HG03175 (cell line): ENCODE data around the gene NTPCR.
"Not testable (repeated sequence)": the region's sequence is repeated elsewhere in the genome, so short reads cannot be mapped to it uniquely, and the experiment has no call there.

ENCODE experiments used
- ATAC-seq: cut with Tn5 transposase; IDR thresholded peaks from one replicate; pipeline ENCODE4 v1.9.1; 2021; ENCODE audit warnings: mild to moderate bottlenecking, moderate library complexity; ENCODE audit not compliant: unreplicated experiment

The NTPCR gene

DNA sequence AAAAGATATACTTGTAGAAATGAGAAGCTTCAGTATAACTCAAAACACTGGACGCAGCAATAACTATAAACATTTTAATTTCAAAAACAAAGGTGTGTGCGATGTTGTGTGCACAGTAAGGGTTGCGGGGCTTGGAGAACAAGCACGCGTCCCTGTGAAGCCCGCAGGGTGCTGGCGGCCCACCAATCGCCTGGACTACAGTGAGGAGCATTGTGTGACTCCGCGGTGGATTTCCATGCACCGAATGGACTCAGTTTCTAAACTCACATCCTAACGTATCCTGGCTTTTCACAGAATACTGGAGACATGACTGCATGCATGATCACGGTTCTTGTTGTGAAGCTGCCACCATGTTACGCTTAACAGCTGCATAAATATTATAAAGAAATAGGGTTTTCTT lies 33.0 kb downstream of the NTPCR start:
- no peak for ATAC-seq

DNA sequence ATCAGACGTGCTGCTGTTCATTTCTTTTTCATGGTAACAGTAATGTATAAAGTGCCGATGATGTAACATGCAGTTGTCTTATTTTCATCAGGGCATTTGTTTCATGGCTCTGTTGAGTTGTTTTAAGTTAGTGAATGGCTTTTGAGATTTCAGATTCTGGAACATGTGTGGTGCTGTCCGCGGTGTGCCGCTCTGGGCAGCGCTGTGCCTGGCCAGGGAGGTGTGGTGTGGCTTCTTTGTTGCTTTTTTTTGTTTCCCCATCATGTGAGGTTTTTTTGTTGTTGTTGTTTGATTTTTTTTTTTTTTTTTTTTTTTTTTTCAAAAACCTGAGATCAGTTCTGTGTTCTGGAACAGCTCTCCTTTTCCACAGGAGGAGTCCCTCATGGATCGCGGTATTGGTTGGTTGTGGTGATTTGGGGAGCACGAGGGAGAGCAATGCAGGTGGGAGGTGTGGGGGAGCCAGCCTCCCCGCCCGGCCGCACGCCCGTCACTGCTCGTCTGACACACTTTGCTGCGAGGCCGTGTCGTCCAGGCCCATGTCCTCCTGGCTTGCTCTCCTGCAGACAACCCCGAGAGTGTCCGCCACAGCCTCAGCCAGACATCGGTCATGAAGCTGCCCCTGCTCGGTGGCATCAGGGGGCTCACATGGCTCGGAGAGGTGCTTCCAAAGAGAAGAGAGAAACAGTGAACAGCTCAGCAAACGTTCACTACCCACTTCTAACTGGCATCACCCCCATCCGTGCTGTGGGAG lies 33.6 kb downstream of the NTPCR start:
- ATAC-seq, result no peak

DNA sequence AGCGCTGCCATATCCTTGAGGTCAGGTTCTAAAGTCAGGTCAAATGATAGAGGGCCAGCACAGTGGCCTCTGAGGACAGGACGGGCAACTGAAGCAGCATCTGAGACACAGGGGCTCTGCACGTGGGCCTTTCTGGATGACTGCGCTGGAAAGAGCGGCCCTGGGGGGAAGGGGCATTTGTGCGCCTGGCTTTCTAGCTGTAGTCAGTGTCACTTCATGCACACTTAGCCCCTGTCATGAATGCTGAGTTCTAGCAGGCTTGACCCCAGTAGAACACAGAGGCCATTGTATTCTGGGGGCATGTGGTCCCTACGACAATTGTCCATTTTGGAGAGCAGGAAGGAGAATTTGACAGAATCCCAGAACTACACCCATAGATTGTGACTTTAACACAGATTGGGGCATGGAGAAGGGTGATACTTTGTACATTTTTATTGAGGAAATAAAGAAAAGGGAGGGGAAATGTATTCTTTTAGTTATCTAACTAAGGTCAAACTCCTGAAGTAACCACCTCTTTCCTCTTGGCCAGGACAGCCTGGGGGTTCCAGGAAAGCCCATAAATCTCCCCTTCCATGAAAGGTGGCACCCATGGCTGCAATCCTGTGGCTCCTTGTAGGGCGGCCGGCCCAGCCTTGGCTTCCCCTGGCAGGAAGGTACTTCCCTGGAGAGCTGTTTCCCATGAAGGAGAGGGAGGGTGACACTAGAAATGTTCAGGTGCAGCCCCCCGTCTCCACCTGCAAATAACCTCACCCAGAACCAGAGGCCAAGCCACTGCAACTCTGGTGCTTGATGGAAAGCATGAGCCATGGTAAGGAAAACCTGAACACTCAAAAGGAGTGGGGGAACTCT lies 34.4 kb downstream of the NTPCR start:
- no peak for ATAC-seq

DNA sequence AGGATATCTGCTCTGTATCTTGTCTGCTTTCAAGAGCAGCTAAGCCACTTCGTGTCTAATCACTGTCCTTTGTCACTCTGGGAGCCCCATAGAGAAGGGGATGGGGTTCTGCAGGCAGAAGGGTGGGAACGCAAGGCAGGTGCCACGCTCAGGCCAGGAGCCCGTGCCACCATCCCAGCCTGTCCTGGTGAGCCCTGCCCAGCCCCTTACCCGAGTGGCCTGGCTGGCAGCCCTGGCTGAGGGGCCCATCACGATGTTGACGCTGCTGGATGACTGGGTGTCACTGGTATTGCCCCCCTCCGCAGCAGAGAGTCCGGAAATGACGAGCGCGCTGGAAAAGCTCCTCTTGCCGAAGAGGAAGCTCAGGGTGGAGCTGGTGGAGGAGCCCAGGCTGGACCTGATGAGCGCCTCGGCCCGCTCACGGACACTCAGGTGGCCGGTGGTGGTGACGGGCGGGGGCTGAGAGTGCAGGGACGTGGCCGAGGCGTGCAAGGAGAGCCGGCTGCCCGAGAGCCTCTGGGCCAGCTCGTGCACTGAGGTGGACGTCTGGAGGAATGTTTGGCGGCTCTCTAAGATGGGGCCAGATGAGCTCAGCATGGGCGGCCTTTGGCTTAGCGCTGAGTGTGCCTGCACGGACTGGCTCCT lies 35.6 kb downstream of the NTPCR start:
- ATAC-seq, result no peak

DNA sequence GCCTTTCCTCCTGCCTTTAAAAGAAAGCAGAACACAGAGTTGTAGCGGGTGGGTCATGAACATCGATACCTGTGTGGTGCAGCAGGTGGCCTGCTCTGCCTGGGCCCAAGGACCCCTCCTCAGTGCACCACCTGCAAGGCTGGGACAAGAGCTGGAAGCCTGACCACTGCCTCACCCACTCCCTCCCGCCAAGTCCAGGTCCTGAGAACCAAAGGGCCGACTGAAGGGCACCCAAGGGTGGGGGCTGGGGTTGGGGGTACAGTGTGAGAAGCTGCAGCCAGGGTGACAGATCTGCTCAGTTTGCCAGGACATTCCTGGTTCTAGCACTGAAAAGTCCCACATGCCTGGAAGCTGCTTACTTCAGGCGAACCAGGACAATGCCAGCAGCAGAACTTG lies 36.1 kb downstream of the NTPCR start:
- ATAC-seq, result no peak

DNA sequence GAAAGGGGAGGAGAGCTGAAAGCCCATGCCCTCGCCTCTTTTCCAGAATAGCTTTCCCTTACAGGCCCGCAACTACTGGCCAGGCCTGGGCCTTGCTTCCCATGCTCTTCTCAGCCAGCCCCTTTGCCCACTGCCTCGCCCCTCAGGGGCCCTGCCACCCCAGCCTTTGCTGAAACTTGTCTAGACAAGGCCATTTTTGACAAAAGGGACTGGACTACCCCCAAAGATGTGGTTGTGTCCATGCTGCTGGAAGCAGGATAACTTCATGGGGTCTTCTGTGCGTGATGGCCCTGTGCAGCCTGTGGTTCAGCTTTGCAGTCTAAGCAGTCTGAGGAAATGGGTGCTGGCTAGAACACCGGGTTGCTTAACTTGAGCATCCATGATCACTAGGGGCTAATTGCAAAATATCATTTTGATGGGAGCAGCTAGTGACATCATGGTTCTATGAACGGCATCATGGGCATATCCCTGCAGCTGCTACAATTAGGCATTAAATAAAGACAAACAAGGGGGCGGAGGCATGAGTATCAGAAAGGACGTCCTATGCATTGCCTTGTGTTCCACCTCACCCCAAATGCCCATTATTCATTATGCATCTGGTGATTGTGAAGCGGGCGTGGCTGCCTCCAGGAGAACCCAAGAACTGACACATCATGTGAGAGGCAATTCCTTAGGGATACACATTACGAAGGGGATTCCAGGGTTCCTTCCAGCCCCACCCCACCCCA lies 36.8 kb downstream of the NTPCR start:
- ATAC-seq, result no peak

DNA sequence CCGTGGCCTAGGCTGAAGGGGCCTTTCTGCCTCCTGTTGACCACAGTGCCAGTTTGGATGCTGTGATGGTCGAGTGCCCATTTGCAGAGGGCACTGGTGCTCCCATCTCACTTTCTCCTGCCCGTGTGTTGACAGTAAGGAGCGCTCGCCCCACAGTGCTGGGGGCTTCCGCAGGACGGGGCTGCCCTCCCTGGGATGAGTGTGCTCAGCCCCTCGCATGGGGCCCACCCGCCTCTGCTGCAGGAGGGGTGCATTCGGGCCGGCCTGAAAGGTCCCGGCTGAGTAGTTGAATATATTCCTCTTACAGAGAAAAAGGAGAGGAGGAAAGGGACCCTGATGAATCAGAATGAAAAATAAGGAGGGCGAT lies 37.3 kb downstream of the NTPCR start:
- ATAC-seq, result no peak

DNA sequence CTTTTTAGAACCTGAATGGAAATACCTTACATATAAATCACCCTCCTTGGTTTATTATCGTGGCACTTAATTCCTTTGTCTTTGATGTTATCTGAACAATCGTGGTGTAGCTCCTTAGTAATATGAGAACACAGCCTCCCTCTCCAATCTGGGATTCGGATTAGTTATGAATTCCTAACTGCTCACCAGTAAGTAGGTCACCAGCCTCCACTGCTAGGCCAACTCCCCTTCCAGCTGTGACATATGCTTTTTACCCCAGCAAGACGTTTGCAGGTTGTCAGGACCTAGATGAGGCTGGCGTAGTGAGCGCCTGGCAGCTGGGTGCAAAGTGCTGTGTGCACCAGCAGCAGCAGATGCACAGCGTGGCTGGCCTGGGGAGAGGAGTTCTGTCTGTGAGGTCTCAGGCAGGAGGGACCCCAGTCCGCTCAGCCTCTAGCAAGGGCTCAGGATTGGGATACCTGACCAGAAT lies 38.2 kb downstream of the NTPCR start:
- no peak for ATAC-seq

DNA sequence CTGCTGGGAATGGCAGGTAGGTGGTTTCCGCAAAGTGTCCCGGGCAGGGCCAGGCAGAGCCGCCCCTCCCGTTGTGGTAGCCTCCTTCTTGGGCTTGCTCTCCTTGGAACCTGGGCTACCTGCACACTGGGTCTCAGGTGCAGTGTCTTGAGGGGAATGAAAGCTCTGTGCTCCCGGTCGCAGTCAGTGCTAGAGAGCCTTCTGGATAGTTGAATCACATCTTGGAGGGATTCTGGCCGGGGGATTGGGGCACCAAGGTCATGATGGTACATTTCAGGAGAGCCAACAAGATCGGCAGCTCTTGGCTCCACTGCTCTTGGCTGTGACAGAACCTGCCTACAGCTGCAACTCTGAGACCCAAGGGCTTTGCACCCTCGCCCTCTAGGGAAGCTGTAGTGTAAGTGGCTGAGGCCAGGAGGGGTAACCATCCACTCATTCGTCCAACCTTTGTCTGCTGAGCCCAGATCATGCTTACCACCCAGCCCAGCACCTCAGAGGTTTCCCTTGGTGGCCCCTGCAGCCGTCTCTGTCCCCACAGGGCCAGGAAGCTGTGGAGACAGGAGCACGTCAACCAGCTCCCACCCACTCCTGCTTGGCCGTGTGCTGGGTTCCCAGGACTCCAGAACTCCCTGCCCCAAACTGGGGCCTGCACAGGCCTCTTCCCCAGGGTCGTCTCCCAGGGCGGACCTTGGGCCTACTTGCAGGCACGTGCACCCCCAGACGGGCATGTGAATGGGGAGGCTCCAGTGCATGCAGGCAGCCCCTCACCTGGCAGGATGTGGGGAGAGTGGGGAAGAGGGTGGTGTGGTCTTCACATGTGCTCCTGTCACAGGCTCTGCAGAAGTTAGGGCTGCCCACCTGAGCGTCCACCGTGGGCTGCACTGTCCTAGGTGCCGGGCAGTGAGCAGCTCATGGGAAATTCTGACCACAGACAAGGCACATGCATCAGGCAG lies 40.0 kb downstream of the NTPCR start:
- no peak for ATAC-seq

DNA sequence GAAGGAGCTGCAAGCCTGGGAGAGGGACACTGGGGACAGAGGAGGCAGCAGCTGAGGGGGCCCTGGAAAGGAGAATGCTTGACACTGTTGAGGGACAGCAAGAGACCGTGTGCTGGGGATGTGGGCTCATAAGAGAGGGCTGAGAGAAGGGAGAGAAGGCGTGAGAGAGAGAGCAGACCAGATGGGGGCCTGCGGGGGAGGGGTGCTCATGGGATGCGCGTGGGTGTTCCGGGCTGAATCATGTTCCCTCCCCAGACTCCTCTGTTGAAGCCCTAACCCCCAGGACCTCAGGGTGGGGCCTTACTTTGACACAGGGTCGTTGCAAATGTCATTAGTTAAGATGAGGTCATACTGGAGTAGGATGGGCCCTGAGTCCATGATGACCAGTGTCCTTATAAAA lies 40.8 kb downstream of the NTPCR start:
- no peak for ATAC-seq

DNA sequence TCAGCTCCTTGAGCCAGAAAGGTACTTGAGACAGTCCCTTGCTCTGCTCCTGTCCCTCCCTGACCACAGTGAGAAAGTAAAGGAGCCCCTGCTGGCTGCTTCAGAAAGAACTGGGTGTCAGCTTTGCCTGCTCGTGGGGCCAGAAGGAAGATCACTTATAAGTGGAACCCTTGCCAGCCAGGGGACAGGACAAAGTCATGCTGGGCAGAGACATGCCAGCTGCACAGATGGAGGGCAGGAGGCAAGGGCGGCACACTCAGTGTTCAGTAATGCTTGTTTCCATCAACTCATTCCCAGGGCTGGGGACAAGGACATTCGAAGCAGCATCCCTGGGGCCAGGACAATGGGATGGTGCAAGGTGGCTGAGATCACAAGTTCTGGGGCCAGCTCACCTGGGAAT lies 41.8 kb downstream of the NTPCR start:
- ATAC-seq, result no peak

DNA sequence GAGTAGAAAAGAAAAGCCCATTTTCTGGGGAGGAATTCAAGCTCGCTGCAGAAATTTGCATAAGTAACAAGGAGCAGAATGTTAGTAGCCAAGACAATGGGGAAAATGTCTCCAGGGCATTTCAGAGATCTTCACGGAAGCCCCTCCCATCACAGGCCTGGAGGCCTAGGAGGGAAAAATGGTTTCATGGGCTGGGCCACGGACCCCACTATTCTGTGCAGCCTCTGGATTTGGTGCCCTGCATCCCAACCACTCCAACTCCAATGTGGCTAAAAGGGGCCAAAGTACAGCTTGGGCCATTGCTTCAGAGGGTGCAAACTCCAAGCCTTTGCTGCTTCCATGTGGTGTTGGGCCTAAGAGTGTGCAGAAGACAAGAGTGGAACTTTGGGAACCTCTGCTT lies 43.1 kb downstream of the NTPCR start:
- ATAC-seq, result no peak

DNA sequence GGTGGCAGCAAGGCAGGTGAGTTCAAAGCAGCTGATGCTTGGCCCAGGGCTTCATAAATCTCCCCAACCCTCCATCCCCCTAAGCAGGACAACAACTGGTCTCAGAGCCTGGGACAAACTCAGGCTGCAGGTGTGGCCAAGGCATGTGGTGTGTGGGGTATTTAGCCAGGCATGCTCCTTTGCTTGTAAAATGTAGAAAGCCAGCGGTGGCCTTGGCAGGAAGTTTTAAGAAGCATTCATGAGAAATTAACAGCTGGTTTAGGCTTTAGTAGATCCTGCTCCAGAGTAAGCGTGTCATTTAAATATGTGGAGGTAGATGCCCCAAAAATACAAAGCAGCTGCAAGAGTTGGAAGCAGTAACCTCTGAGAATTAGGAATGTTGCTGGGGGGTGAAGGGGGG lies 44.8 kb downstream of the NTPCR start:
- ATAC-seq, result no peak

DNA sequence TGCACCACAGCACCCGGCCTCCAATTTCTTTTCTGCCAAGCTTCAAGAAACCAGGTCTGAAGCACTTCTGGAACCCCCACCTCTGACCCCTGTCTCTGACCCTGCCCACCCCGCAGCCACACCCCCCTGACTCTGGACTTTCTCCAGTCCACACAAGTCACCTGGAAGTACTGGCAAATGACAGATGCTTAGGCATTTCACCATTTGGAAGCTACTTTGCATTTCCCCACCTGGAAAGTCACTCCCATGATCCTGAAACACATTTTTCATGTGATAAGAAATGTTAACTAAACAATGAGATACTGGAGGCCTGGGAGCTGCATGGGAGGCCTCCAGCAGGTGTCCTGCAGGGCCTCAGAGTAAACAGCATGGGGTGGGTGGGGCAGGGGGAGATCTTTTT lies 45.7 kb downstream of the NTPCR start:
- ATAC-seq, result no peak

DNA sequence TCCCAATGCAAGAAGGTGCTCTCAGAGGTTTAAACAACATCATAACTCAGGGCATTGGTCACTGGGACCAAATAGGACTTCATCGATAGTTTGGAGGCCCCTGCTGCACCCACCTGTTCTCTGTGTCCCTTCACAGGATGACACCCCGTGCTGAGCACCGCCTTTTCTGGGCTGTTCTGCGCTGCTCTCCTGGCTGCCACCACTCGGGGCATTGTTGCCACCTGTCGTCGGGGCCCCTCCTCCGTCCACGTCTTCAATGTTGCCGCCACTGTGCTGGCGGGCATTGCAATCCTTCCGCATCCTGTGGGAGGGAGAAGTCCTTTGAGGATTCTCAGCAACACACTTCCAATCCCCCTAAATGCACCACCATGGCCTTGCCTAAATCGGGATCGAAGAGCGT lies 47.7 kb downstream of the NTPCR start:
- ATAC-seq, result no peak

DNA sequence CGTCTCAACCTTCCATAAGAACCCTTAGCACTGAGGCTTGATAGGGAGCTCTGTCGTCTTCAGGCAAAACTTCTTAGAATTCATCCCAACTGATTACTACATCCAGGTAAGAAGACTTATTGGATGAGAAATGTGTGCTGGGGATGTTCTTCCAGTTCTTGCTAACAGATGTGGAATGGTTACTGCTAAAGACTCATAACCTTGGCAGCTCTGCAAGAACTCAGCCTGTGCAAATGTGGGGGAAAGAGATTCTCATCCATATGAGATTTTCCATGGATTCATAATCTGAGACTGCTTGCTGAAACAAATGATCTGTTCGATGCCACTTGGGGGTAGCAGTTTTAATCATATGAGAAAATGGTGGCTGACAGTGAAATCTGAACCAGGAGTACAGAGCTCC lies 48.2 kb downstream of the NTPCR start:
- ATAC-seq, result no peak

DNA sequence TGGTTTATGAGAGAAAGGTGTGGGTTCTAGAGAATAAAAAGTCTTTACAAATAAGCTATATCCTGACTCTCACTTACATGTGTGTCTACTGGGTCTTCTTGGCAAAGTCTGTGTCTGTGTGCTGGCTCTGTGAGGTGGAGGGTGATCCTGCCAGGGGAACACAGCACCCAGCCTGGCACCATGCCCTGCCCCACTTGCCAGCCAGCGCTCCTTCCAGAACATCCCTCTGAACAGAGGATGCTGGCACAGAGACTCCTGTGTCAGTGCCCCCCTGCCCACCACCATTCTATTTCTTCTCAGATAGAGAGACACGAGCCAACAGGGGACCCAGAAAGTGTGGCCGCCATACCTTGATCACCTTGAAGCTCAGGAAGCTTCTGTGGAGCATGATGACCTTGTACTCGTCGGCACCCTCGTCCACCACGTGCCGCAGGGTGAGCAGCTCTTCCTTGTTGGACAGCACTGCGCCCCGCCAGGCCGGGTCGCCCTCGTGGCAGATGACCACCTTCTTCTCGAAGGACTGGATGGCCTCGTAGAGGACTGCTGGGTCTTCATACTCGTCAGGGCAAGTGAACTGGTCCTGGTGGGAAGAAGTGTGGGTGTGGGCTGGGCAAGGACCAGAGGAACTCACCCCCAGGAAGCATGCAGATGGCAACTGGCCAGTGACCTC lies 49.7 kb downstream of the NTPCR start:
- no peak for ATAC-seq

DNA sequence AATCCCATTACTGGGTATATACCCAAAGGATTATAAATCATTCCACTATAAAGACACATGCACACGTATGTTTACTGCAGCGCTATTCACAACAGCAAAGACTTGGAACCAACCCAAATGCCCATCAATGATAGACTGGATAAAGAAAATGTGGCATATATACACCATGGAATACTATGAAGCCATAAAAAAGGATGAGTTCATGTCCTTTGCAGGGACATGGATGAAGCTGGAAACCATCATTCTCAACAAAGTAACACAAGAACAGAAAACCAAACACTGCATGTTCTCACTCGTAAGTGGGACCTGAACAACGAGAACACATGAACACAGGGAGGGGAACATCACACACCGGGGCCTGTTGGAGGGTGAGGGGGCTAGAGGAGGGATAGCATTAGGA lies 53.2 kb downstream of the NTPCR start:
- not testable (repeated sequence) for ATAC-seq

DNA sequence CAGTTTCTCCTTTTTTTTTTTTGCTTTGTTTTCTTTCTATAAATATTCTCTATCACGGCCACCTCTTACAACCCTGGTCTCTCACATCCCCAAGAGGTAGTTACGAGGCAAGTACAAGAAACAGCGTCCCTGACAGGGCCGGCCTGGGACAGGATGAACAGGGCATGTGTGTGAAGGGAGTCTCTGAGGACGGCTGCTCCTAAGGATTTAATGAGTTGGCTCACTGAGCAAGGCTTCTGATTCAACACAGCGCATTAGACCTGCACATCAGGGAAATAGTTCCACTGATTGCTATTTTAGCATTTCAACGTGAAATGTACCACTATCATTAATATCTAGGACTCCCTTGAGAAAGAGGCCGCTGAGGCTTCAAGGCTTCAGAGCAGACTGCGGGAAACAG lies 54.0 kb downstream of the NTPCR start:
- ATAC-seq, result no peak

DNA sequence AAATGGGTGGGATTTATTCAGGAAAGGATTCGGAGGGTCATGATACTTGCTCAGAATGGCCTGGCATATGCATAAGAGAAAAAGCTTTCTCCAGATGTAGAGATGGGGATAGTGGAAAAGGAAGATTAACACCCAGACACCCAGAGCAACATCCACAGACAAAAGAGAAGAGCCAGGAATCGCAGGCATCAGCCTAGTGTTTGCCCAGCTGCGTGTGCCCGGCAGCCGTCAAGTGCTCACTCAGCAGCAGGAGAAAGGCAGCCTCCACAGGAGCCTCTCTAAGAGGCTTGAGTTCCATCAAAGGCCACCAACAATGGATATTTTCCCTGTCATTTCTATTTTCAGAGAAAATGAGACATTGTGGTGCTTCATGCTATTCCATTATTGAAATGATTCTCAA lies 54.7 kb downstream of the NTPCR start:
- no peak for ATAC-seq
